Measurements from ENCODE around the gene TLR7.

TLR7 gene

DNA sequence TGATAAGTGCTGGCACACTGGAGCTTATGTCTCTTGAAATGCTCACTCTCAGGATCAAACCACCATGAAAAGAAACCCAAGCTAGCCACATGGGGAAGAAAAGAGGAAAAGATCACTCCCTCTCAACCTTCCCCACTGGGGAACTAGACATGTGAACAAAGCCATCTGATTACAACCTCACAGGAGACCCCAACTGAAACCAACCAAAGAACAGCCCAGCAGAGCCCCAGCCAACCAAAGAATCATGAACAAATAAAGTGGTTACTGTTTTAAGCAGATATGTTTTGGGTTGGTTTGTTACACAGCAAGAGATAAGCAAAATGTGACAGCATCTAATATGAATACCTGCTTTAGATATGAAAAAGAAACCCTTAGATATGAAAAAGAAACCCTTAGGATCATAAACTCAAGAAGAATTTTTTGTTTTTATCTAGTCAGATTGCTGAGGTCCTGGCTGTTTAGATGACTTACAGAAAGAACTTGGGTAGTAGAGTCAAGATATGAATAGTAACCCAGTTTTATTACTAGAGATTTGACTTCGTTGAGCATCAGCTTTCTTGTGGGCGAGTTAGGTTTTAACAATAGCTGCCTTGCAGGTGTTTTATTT is 23.7 kb upstream of the TLR7 start:
- DNase-seq (ENCODE audit: low read depth in 2 of 2): no peak
- no peak overlapping the region for H3K4me3 ChIP-seq (replicated peaks in 1 of 2; ENCODE audit: low read depth in 2 of 2, low read length in 2 of 2)
- no peak for TF ChIP-seq CTCF (IDR thresholded peaks at IDR 0.05; ENCODE audit: low read depth, low read length)

DNA sequence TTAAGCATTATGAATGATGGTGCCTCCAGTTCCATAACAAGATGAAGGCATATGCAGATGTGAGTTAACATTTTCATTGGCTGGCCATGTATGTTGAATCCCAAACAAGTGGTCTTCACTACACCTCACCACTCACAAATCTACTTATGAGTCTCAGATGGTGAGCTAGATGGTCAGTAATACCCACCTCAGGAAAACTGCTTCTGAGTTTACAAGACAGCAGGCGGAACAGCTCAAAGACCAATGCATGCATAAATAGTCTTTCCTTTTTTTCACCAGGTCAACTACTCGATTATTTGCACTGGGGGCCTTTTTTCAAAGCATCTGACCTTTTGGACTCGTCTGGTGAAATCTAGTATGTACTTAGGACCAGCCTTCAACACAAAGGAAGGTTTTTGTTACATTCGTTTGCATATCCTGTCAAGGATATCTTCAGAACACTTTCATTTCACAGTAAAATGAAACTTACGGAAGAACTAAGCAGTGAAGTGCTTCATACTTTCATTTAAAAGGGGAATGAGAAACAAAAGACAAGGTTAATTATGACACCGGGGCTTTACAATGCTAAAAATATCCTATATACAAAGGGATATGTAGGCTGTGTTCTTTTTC is 23.1 kb upstream of the TLR7 start:
- DNase-seq (ENCODE audit: low read depth in 2 of 2): no peak
- no peak for TF ChIP-seq CTCF (IDR thresholded peaks at IDR 0.05; ENCODE audit: low read depth, low read length)
- no peak overlapping the region for H3K4me3 ChIP-seq (replicated peaks in 1 of 2; ENCODE audit: low read depth in 2 of 2, low read length in 2 of 2)

- DNase-seq (ENCODE audit: low read depth in 2 of 2): no peak
- no peak for TF ChIP-seq CTCF (IDR thresholded peaks at IDR 0.05; ENCODE audit: low read depth, low read length)
- H3K4me3 ChIP-seq (replicated peaks in 1 of 2; ENCODE audit: low read depth in 2 of 2, low read length in 2 of 2): no peak overlapping the region
These were observed 22.6 kb upstream of the TLR7 start for GRCh38 chrX:12844319-12844718.

- no peak for TF ChIP-seq CTCF (IDR thresholded peaks at IDR 0.05; ENCODE audit: low read depth, low read length)
- DNase-seq (ENCODE audit: low read depth in 2 of 2): peak; percentile 3 to 41
- no peak overlapping the region for H3K4me3 ChIP-seq (replicated peaks in 1 of 2; ENCODE audit: low read depth in 2 of 2, low read length in 2 of 2)
These were observed 1.5 kb upstream of the TLR7 start for GRCh38 chrX:12865359-12865758.

DNA sequence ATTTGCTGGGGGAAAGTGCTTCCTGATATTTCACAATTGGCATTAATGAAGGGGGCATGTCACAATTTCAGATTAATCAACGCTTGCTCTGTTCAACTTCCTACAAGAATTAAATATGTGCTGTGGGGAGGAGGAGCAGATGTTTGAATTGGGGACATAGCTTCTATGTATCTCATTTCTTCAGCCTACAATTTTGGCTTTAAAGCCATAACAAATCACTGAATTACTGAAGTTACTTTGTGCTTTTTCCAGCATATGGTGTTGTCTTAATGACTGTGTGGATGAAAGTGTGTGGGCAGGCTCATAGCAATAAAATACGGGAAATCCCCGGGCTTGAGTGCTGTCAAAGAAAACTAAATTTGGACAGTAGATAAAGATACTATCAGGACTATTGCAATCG is 813 bp downstream of the TLR7 start:
- H3K4me3 ChIP-seq (replicated peaks in 1 of 2; ENCODE audit: low read depth in 2 of 2, low read length in 2 of 2): no peak overlapping the region
- TF ChIP-seq CTCF (IDR thresholded peaks at IDR 0.05; ENCODE audit: low read depth, low read length): no peak
- peak in 1 of 2 donors; percentile 1 for DNase-seq (ENCODE audit: low read depth in 2 of 2)

DNA sequence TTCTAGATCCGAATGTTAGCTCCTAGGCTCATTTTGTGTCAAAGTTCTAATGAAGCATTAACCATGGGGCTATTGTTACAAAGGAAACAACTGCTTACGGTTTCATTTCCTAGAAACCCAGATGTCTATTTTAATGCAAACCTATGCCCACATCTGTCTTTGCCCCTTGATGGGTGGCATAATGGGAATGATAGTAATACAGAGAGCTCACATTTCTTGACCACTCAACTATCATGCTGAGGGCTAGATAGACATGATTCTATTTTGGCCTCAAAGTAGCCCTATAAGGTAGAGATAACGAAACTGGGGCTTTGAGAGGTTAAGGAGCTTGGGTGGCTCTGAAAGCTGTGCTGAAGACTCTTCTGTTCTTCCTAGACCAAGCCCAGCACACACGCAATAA is 1.9 kb downstream of the TLR7 start:
- H3K4me3 ChIP-seq (replicated peaks in 1 of 2; ENCODE audit: low read depth in 2 of 2, low read length in 2 of 2): no peak overlapping the region
- TF ChIP-seq CTCF (IDR thresholded peaks at IDR 0.05; ENCODE audit: low read depth, low read length): no peak
- no peak for DNase-seq (ENCODE audit: low read depth in 2 of 2)

GRCh38 chrX:12871257-12871656 is 4.4 kb downstream of the TLR7 start:
- no peak for TF ChIP-seq CTCF (IDR thresholded peaks at IDR 0.05; ENCODE audit: low read depth, low read length)
- H3K4me3 ChIP-seq (replicated peaks in 1 of 2; ENCODE audit: low read depth in 2 of 2, low read length in 2 of 2): no peak overlapping the region
- no peak for DNase-seq (ENCODE audit: low read depth in 2 of 2)
